GM12878 (cell line): ENCODE results near the gene GRM7. TPM values are rescaled to one million over a fixed set of nuclear protein-coding genes. Genes with fewer than 3 reads are reported as not detected.

Source experiments
- ATAC-seq: fragments of 200-7000 bp; cut with Tn5 transposase; 3 replicates; pipeline ENCODE4 v1.9.1; 2020; ENCODE audit warnings: mild to moderate bottlenecking, moderate library complexity
- BruUV-seq: library from RNA; stranded (reverse); fragments of 400-500 nt; replicated peaks from 2 replicates; lab custom pipeline; 2021; lab: Mats Ljungman, UMichigan
- CTCF ChIA-PET: fragments of 300-600 bp; sonication (Branson Sonifier 250); formaldehyde crosslinking; extraction: SDS; loops from one replicate; lab custom pipeline; 2021; ENCODE audit warnings: inconsistent platforms; lab: Yijun Ruan, JAX
- POLR2A ChIA-PET: fragments of 350-600 bp; formaldehyde crosslinking; extraction: SDS; loops from one replicate; lab custom pipeline; 2021; ENCODE audit warnings: inconsistent platforms; lab: Charles Lee
- RAD21 ChIA-PET: fragments of 300-600 bp; sonication (Branson Sonifier 250); formaldehyde crosslinking; loops from one replicate; lab custom pipeline; 2023; ENCODE audit warnings: antibody characterized with exemption; ENCODE audit not compliant: unreplicated experiment; lab: Charles Lee
- SMC1A ChIA-PET: fragments of 300-600 bp; sonication (Branson Sonifier 250); formaldehyde crosslinking; loops from one replicate; lab custom pipeline; 2023; ENCODE audit not compliant: unreplicated experiment, uncharacterized antibody; lab: Charles Lee
- DNase-seq: peaks from one replicate; pipeline ENCODE4 v3.0.0-alpha.2; 2011; ENCODE audit warnings: low read depth, low spot score
- FAIRE-seq: peaks from 3 replicates; lab custom pipeline; 2011; peaks lifted over from hg19 to GRCh38; lab: Jason Lieb, UNC
- H2AFZ ChIP-seq: 2 replicates; pipeline ENCODE4 v1.6.0; 2011; ENCODE audit warnings: low read depth, low read length, control low read depth; ENCODE audit not compliant: control insufficient read depth
- H3K27ac ChIP-seq: 2 replicates; pipeline ENCODE4 v1.5.1; 2011; ENCODE audit warnings: control low read depth; ENCODE audit not compliant: control insufficient read depth, insufficient read depth
- H3K27me3 ChIP-seq, 2 experiments: replicated peaks in 1 of 2; 2 replicates each; pipeline versions ENCODE4 v1.6.0 to v1.6.1; 2011; ENCODE audit warnings: low read length in 1 of 2; ENCODE audit not compliant: control insufficient read depth in 2 of 2, insufficient read depth in 2 of 2
- H3K36me3 ChIP-seq, 2 experiments: 2 replicates each; pipeline ENCODE4 v1.5.1; 2011; ENCODE audit warnings: low read length in 1 of 2; ENCODE audit not compliant: control insufficient read depth in 2 of 2, insufficient read depth in 2 of 2
- H3K4me1 ChIP-seq: 2 replicates; pipeline ENCODE4 v1.6.1; 2011; ENCODE audit warnings: mild to moderate bottlenecking, low read length, moderate library complexity, mixed read lengths; ENCODE audit not compliant: control insufficient read depth, insufficient read depth
- H3K4me2 ChIP-seq: 2 replicates; pipeline ENCODE4 v1.6.0; 2011; ENCODE audit warnings: control low read depth; ENCODE audit not compliant: control insufficient read depth, insufficient read depth
- H3K4me3 ChIP-seq: fragments of 200-600 bp; sonication (generic); 2 replicates; pipeline ENCODE4 v1.5.1; 2016
- H3K79me2 ChIP-seq: 2 replicates; pipeline ENCODE4 v1.6.0; 2011; ENCODE audit warnings: low read length; ENCODE audit not compliant: control insufficient read depth, insufficient read depth
- H3K9ac ChIP-seq: 2 replicates; pipeline ENCODE4 v1.8.0; 2011; ENCODE audit warnings: low read length, control low read depth, mixed read lengths; ENCODE audit not compliant: control insufficient read depth, insufficient read depth
- H3K9me3 ChIP-seq: replicated peaks from 3 replicates; pipeline ENCODE4 v1.5.1; 2011; ENCODE audit warnings: mild to moderate bottlenecking, low read length; ENCODE audit not compliant: control insufficient read depth, insufficient read depth
- H4K20me1 ChIP-seq: 2 replicates; pipeline ENCODE4 v1.6.0; 2011; ENCODE audit not compliant: control insufficient read depth, insufficient read depth
- BRCA1 ChIP-seq: IDR thresholded peaks from 2 replicates; pipeline ENCODE4 v1.6.1; 2011; ENCODE audit warnings: low read depth, low read length, improper control_type of control experiment
- CHD1 ChIP-seq: IDR thresholded peaks from 2 replicates; pipeline ENCODE4 v1.6.1; 2012; ENCODE audit warnings: low read depth, low read length, improper control_type of control experiment
- FOXM1 ChIP-seq: IDR thresholded peaks from 2 replicates; pipeline ENCODE4 v1.6.1; 2012; ENCODE audit warnings: low read depth, mild to moderate bottlenecking, inconsistent platforms, low read length, moderate library complexity
- IKZF1 ChIP-seq: fragments of 450-650 bp; conservative IDR thresholded peaks from 2 replicates; pipeline ENCODE4 v1.6.1; 2017; ENCODE audit warnings: antibody characterized with exemption, mild to moderate bottlenecking
- IRF5 ChIP-seq: fragments of 450-650 bp; IDR thresholded peaks from 2 replicates; pipeline ENCODE4 v1.6.1; 2017; ENCODE audit warnings: borderline replicate concordance
- JUND ChIP-seq: IDR thresholded peaks from 2 replicates; pipeline ENCODE4 v1.6.1; 2012; ENCODE audit warnings: low read depth, mild to moderate bottlenecking, low read length, improper control_type of control experiment, moderate library complexity
- RAD21 ChIP-seq: IDR thresholded peaks from 2 replicates; pipeline ENCODE4 v1.6.1; 2011; ENCODE audit warnings: mild to moderate bottlenecking, low read depth, low read length, moderate library complexity; ENCODE audit not compliant: insufficient read depth
- STAT1 ChIP-seq: fragments of 450-650 bp; conservative IDR thresholded peaks from 2 replicates; pipeline ENCODE4 v1.6.1; 2014; ENCODE audit warnings: antibody characterized with exemption, mild to moderate bottlenecking
- SUZ12 ChIP-seq: fragments of 200-600 bp; sonication (generic); IDR thresholded peaks from one replicate; pipeline ENCODE4 v1.6.1; 2018; ENCODE audit warnings: antibody characterized with exemption, mild to moderate bottlenecking; ENCODE audit not compliant: unreplicated experiment
- TAF1 ChIP-seq: IDR thresholded peaks from 2 replicates; pipeline ENCODE4 v1.6.1; 2011; ENCODE audit warnings: mild to moderate bottlenecking, low read depth, low read length, borderline replicate concordance
- ZBTB40 ChIP-seq: fragments of 450-650 bp; IDR thresholded peaks from 2 replicates; pipeline ENCODE4 v1.6.1; 2016; ENCODE audit warnings: mild to moderate bottlenecking, moderate library complexity, borderline replicate concordance
- ZNF217 ChIP-seq: fragments of 450-650 bp; IDR thresholded peaks from 2 replicates; pipeline ENCODE4 v1.6.1; 2017; ENCODE audit warnings: antibody characterized with exemption, mild to moderate bottlenecking
- WGBS: methylation state at CpG from one replicate; pipeline ENCODE4 v1.1.6; 2016; ENCODE audit warnings: low lambda C conversion rate; ENCODE audit not compliant: insufficient replicate concordance, insufficient coverage; ENCODE audit errors: missing lambda C conversion rate; 5-methylcytosine and 5-hydroxymethylcytosine counted together
- in situ Hi-C: fragments of 300-500 bp; cut with MboI; formaldehyde crosslinking; loops from 9 replicates; pipeline ENCODE4 v1.14.3; 2018; ENCODE audit warnings: mixed read lengths
- intact Hi-C: fragments of 100-400 bp; cut with micrococcal nuclease; formaldehyde crosslinking; loops from one replicate; pipeline ENCODE4 v1.14.2; 2022; ENCODE audit not compliant: unreplicated experiment
- polyA plus RNA-seq, 11 experiments: library from polyadenylated mRNA; depleted of rRNA in 4 of 11; unstranded in 6 of 11; stranded (reverse) in 5 of 11; fragments of >200 nt; fragmentation: Nextera tagmentation in 4 of 11; fragmentation: Illumina TruSeq in 1 of 11; extraction: Ambion mirVana in 4 of 11; extraction: Trizol in 1 of 11; gene quantifications; 1 replicate in 1 of 11; 2 replicates in 10 of 11; pipeline versions ENCODE4 v1.2.1 to v1.2.3, GENCODE V29; 2011 to 2016; ENCODE audit warnings: inconsistent platforms in 2 of 11, missing spikeins in 2 of 11, low read depth in 1 of 11
- total RNA-seq, 4 experiments: library from RNA; depleted of rRNA in 3 of 4; stranded (reverse); fragments of >200 nt in 3 of 4; fragmentation: Illumina TruSeq in 1 of 4; extraction: Trizol in 1 of 4; gene quantifications; 2 replicates each; pipeline versions ENCODE4 v1.2.1 to v1.2.3, GENCODE V29; 2013 to 2021
- TF ChIP-seq, protein P1 (sequence below): IDR thresholded peaks from 2 replicates; pipeline ENCODE4 v1.6.1; 2012; ENCODE audit warnings: low read depth, low read length, improper control_type of control experiment
- TF ChIP-seq, protein P2 (sequence below): fragments of 450-650 bp; IDR thresholded peaks from 2 replicates; pipeline ENCODE4 v1.6.1; 2017; ENCODE audit warnings: antibody characterized with exemption, mild to moderate bottlenecking, moderate library complexity

Gene GRM7
- total and polyA plus RNA-seq, 10 of the 15 experiments (the other 5 are each of a cell fraction or from before 2014, with no cell fraction given) = not detected

- Histone ChIP-seq H3K4me1 (no peaks in the 10 kb centered on the region), H3K27ac (no peak overlapping the region), H3K9me3 (no peaks in the 10 kb centered on the region), H3K4me2 (no peak overlapping the region), H4K20me1 (no peaks in the 10 kb centered on the region), H3K36me3 (no peaks in the 10 kb centered on the region), H2AFZ (no peak overlapping the region), H3K79me2 (no peaks in the 10 kb centered on the region), H3K4me3 (no peak overlapping the region), H3K9ac (no peak overlapping the region), H3K27me3 (no peaks in the 10 kb centered on the region)
- DNase-seq (no peak), FAIRE-seq (no peak), ATAC-seq (no peak)
- ChIA-PET POLR2A (no interaction called here), CTCF (no interaction called here), RAD21 (no interaction called here), SMC1A (no interaction called here)
- no TSS peak for BruUV-seq
- in situ Hi-C loops (no loop called here), intact Hi-C loops (no loop called here)
- TF ChIP-seq BRCA1 (no peak), JUND (no peak), IRF5 (no peak), FOXM1 (no peak), TAF1 (no peak), ZBTB40 (no peak), ZNF217 (no peak), STAT1 (no peak), CHD1 (no peak), SUZ12 (no peak), RAD21 (no peak), IKZF1 (no peak)
- TF ChIP-seq, protein P1, sequence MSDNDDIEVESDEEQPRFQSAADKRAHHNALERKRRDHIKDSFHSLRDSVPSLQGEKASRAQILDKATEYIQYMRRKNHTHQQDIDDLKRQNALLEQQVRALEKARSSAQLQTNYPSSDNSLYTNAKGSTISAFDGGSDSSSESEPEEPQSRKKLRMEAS = no peak
- TF ChIP-seq, protein P2, sequence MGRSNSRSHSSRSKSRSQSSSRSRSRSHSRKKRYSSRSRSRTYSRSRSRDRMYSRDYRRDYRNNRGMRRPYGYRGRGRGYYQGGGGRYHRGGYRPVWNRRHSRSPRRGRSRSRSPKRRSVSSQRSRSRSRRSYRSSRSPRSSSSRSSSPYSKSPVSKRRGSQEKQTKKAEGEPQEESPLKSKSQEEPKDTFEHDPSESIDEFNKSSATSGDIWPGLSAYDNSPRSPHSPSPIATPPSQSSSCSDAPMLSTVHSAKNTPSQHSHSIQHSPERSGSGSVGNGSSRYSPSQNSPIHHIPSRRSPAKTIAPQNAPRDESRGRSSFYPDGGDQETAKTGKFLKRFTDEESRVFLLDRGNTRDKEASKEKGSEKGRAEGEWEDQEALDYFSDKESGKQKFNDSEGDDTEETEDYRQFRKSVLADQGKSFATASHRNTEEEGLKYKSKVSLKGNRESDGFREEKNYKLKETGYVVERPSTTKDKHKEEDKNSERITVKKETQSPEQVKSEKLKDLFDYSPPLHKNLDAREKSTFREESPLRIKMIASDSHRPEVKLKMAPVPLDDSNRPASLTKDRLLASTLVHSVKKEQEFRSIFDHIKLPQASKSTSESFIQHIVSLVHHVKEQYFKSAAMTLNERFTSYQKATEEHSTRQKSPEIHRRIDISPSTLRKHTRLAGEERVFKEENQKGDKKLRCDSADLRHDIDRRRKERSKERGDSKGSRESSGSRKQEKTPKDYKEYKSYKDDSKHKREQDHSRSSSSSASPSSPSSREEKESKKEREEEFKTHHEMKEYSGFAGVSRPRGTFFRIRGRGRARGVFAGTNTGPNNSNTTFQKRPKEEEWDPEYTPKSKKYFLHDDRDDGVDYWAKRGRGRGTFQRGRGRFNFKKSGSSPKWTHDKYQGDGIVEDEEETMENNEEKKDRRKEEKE = no peak
- WGBS = 21% methylated on average over 1 of the region's 1 CpG
Observed at GRCh38 chr3:7720649-7721297, 859.9 kb downstream of the GRM7 start.
